ENCODE measurements around the gene GLYATL2. TPM values are rescaled to one million over a fixed set of nuclear protein-coding genes. Genes with fewer than 3 reads are reported as not detected.

GLYATL2 gene
- total and polyA plus RNA-seq, 2 of the 13 experiments (the other 11 are each of a cell fraction or from before 2014, with no cell fraction given) = not detected

DNA sequence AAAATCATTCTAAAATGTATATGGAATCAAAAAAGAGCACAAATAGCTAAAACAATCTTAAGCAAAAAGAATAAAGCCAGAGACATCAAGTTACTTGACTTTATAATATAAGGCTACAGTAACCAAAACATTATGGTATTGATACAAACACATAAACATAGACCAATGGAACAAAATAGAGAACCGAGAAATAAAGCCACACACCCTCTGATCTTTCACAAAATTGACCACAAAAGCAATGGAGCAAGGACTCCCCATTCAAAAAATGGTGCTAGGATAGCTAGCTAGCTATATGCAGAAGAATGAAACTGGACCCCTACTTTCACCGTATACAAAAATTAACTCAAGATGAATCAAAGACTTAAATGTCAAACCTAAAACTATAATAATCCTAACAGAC lies 43.2 kb downstream of the GLYATL2 start:
- no peaks in the 10 kb centered on the region for H3K79me2 ChIP-seq (ENCODE audit: insufficient read depth, low read length)
- ATAC-seq (no peak), FAIRE-seq (no peak), DNase-seq (ENCODE audit: low spot score) (no peak)
- H2AFZ ChIP-seq (ENCODE audit: low read length) = no peak overlapping the region
- H3K9me3 ChIP-seq (ENCODE audit: low read length) = no peaks in the 10 kb centered on the region
- H3K4me2 ChIP-seq (ENCODE audit: low read depth, low read length) = no peak overlapping the region
- H3K36me3 ChIP-seq (replicated peaks in 1 of 2; ENCODE audit: control insufficient read depth in 1 of 2, insufficient read depth in 2 of 2, low read length in 2 of 2) = no peaks in the 10 kb centered on the region
- no peak overlapping the region for H3K9ac ChIP-seq (ENCODE audit: insufficient read depth, low read depth, low read length)
- CTCF ChIA-PET (ENCODE audit: low intra/inter-chr PET ratio, low total read pairs) = no interaction called here
- BruUV-seq (replicated peaks) = no TSS peak
- no peak overlapping the region for H3K27ac ChIP-seq (ENCODE audit: extremely low read length, insufficient read depth, low read length)
- in situ Hi-C loops (cut with HindIII; ENCODE audit: extremely low pct_ligation_motif_present, low pct_unique_long_range_greater_than_20kb) (no loop called here), intact Hi-C loops (cut with micrococcal nuclease; ENCODE audit: unreplicated experiment) (no loop called here)
- no peak overlapping the region for H3K4me3 ChIP-seq (replicated peaks in 1 of 3; ENCODE audit: insufficient read depth in 1 of 3, low read depth in 2 of 3, low read length in 3 of 3)
- POLR2A ChIA-PET = no interaction called here
- no peaks in the 10 kb centered on the region for H3K4me1 ChIP-seq (ENCODE audit: insufficient read depth, low read length)
- WGBS (ENCODE audit: low lambda C conversion rate) = 50% methylated on average over 2 of the region's 2 CpGs
- no peaks in the 10 kb centered on the region for H3K27me3 ChIP-seq (ENCODE audit: control insufficient read depth in 1 of 2, insufficient read depth in 2 of 2, low read length in 2 of 2)
- TF ChIP-seq ARHGAP35 (CRISPR knock-in tag; IDR thresholded peaks at IDR 0.05; ENCODE audit: borderline replicate concordance) = no peak
- no peak for TF ChIP-seq TEAD3 (CRISPR knock-in tag; optimal IDR thresholded peaks at IDR 0.05; ENCODE audit: borderline replicate concordance)
- TF ChIP-seq POLR2G (IDR thresholded peaks at IDR 0.05; ENCODE audit: low read depth, low read length) = no peak
- H4K20me1 ChIP-seq (ENCODE audit: insufficient read depth, low read length) = no peaks in the 10 kb centered on the region

DNA sequence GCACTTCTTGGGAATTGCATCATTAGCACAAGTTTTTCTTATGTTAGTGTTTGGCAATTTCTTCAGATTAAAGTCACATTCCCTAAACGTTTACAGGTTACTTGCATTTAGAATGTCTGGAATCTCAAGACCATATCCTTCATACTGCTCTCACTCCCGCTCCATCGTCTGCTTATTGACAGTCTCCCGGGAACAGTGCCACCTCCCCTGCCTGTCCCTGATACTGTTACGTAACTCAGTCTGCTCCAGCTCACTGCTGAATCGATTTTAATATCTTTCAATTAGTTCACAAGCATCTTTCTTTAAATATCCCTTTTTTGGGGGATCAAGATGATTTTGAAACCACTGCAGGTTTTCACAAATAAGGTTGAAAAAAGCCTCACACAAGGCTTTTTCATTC lies 48.2 kb downstream of the GLYATL2 start:
- Histone ChIP-seq H3K4me1 (ENCODE audit: insufficient read depth, low read length) (no peaks in the 10 kb centered on the region), H3K4me3 (replicated peaks in 1 of 3; ENCODE audit: insufficient read depth in 1 of 3, low read depth in 2 of 3, low read length in 3 of 3) (no peak overlapping the region), H3K36me3 (replicated peaks in 1 of 2; ENCODE audit: control insufficient read depth in 1 of 2, insufficient read depth in 2 of 2, low read length in 2 of 2) (no peaks in the 10 kb centered on the region), H3K79me2 (ENCODE audit: insufficient read depth, low read length) (no peaks in the 10 kb centered on the region), H3K27ac (ENCODE audit: extremely low read length, insufficient read depth, low read length) (no peak overlapping the region), H3K9me3 (ENCODE audit: low read length) (no peaks in the 10 kb centered on the region; the same call in 1 of the 2 replicates), H2AFZ (ENCODE audit: low read length) (no peak overlapping the region), H3K4me2 (ENCODE audit: low read depth, low read length) (no peak overlapping the region), H3K27me3 (ENCODE audit: control insufficient read depth in 1 of 2, insufficient read depth in 2 of 2, low read length in 2 of 2) (no peaks in the 10 kb centered on the region), H4K20me1 (ENCODE audit: insufficient read depth, low read length) (no peaks in the 10 kb centered on the region), H3K9ac (ENCODE audit: insufficient read depth, low read depth, low read length) (no peak overlapping the region)
- in situ Hi-C loops (cut with HindIII; ENCODE audit: extremely low pct_ligation_motif_present, low pct_unique_long_range_greater_than_20kb) = loop anchor here (25.0 kb wide), 1 partner anchor 259 kb away; no protein-coding TSS in a partner anchor
- 5% methylated on average over 6 of the region's 6 CpGs for whole genome bisulfite sequencing (ENCODE audit: low lambda C conversion rate)
- ATAC-seq = no peak
- intact Hi-C loops (cut with micrococcal nuclease; ENCODE audit: unreplicated experiment) = no loop called here
- ChIA-PET POLR2A (no interaction called here), CTCF (ENCODE audit: low intra/inter-chr PET ratio, low total read pairs) (no interaction called here)
- no TSS peak for BruUV-seq (replicated peaks)
- DNase-seq (ENCODE audit: low spot score) = no peak
- no peak for FAIRE-seq
- TF ChIP-seq SPEN (CRISPR knock-in tag; IDR thresholded peaks at IDR 0.05; ENCODE audit: low read depth) = no peak
- TF ChIP-seq ONECUT2 (CRISPR knock-in tag; IDR thresholded peaks at IDR 0.05) = peak; percentile 39; the same call in 1 of the 2 replicates
- 0 out of 2 replicates have a peak, but pooled peaks have one; percentile 16 for TF ChIP-seq FOXA3 (CRISPR knock-in tag; IDR thresholded peaks at IDR 0.05)
- no peak for TF ChIP-seq ZNF660 (CRISPR knock-in tag; IDR thresholded peaks at IDR 0.05; ENCODE audit: borderline replicate concordance, low read depth)
- no peak for TF ChIP-seq POLR2AphosphoS2 (IDR thresholded peaks at IDR 0.05; ENCODE audit: low read depth, low read length)
- TF ChIP-seq ZNF234 (CRISPR knock-in tag; conservative IDR thresholded peaks at IDR 0.05) = no peak
- TF ChIP-seq CEBPB (IDR thresholded peaks at IDR 0.05; ENCODE audit: borderline replicate concordance, low read depth, low read length) = peak; percentile 38; the same call in 1 of the 2 replicates
- no peak for TF ChIP-seq ZNF740 (CRISPR knock-in tag; IDR thresholded peaks at IDR 0.05)
- TF ChIP-seq, protein P1, sequence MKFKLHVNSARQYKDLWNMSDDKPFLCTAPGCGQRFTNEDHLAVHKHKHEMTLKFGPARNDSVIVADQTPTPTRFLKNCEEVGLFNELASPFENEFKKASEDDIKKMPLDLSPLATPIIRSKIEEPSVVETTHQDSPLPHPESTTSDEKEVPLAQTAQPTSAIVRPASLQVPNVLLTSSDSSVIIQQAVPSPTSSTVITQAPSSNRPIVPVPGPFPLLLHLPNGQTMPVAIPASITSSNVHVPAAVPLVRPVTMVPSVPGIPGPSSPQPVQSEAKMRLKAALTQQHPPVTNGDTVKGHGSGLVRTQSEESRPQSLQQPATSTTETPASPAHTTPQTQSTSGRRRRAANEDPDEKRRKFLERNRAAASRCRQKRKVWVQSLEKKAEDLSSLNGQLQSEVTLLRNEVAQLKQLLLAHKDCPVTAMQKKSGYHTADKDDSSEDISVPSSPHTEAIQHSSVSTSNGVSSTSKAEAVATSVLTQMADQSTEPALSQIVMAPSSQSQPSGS (CRISPR knock-in tag; IDR thresholded peaks at IDR 0.05) = no peak
- TF ChIP-seq, protein P2, sequence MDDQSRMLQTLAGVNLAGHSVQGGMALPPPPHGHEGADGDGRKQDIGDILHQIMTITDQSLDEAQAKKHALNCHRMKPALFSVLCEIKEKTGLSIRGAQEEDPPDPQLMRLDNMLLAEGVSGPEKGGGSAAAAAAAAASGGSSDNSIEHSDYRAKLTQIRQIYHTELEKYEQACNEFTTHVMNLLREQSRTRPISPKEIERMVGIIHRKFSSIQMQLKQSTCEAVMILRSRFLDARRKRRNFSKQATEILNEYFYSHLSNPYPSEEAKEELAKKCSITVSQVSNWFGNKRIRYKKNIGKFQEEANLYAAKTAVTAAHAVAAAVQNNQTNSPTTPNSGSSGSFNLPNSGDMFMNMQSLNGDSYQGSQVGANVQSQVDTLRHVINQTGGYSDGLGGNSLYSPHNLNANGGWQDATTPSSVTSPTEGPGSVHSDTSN (CRISPR knock-in tag; IDR thresholded peaks at IDR 0.05; ENCODE audit: borderline replicate concordance) = no peak
